MCF 10A (cell line): ENCODE data around the gene CYGB. TPM values are rescaled to one million over a fixed set of nuclear protein-coding genes. Genes with fewer than 3 reads are reported as not detected.

ENCODE experiments used
- BruUV-seq: library from RNA; stranded (reverse); fragments of 400-500 nt; replicated peaks from 2 replicates; lab custom pipeline; 2021; lab: Mats Ljungman, UMichigan
- CTCF ChIA-PET: fragments of 300-600 bp; sonication (Branson Sonifier 250); formaldehyde crosslinking; extraction: SDS; loops from one replicate; lab custom pipeline; 2021; ENCODE audit warnings: antibody characterized with exemption, inconsistent platforms; lab: Yijun Ruan, JAX
- POLR2A ChIA-PET: fragments of 300-600, 350-650 bp; sonication (Branson Sonifier 250); formaldehyde crosslinking; extraction: SDS; loops from one replicate; lab custom pipeline; 2020; ENCODE audit warnings: antibody characterized with exemption, inconsistent platforms; lab: Yijun Ruan, JAX
- DNase-seq: peaks from one replicate; pipeline ENCODE4 v3.0.0-alpha.2; 2018; ENCODE audit not compliant: unreplicated experiment
- H3K27ac Mint-ChIP-seq: one replicate; pipeline ENCODE4 v1.8.0; 2022; ENCODE audit warnings: mild to moderate bottlenecking, low read depth, mixed read lengths; ENCODE audit not compliant: unreplicated experiment
- H3K27me3 Mint-ChIP-seq: one replicate; pipeline ENCODE4 v1.8.0; 2022; ENCODE audit warnings: mixed read lengths; ENCODE audit not compliant: insufficient read depth, unreplicated experiment
- H3K36me3 Mint-ChIP-seq: one replicate; pipeline ENCODE4 v1.8.0; 2022; ENCODE audit warnings: mild to moderate bottlenecking, moderate library complexity, mixed read lengths; ENCODE audit not compliant: insufficient read depth, unreplicated experiment
- H3K4me1 Mint-ChIP-seq: one replicate; pipeline ENCODE4 v1.8.0; 2022; ENCODE audit warnings: mixed read lengths; ENCODE audit not compliant: insufficient read depth, unreplicated experiment
- H3K4me3 Mint-ChIP-seq: one replicate; pipeline ENCODE4 v1.8.0; 2022; ENCODE audit warnings: mild to moderate bottlenecking, moderate library complexity, mixed read lengths; ENCODE audit not compliant: unreplicated experiment
- H3K9me3 Mint-ChIP-seq: one replicate; pipeline ENCODE4 v1.8.0; 2022; ENCODE audit warnings: mixed read lengths; ENCODE audit not compliant: unreplicated experiment
- intact Hi-C: fragments of 100-400 bp; cut with micrococcal nuclease; formaldehyde crosslinking; loops from 2 replicates; pipeline ENCODE4 v1.14.1; 2022
- total RNA-seq: library from RNA; stranded (reverse); gene quantifications from 2 replicates; pipeline ENCODE4 v1.2.3, GENCODE V29; 2022
- TF ChIP-seq, protein P1 (sequence below): fragments of 200-600 bp; IDR thresholded peaks from one replicate; pipeline ENCODE4 v1.8.0; 2022; ENCODE audit warnings: antibody characterized with exemption, mild to moderate bottlenecking; ENCODE audit not compliant: unreplicated experiment

Gene CYGB
- total RNA-seq, 1 experiment from 2014 or later = not detected

DNA sequence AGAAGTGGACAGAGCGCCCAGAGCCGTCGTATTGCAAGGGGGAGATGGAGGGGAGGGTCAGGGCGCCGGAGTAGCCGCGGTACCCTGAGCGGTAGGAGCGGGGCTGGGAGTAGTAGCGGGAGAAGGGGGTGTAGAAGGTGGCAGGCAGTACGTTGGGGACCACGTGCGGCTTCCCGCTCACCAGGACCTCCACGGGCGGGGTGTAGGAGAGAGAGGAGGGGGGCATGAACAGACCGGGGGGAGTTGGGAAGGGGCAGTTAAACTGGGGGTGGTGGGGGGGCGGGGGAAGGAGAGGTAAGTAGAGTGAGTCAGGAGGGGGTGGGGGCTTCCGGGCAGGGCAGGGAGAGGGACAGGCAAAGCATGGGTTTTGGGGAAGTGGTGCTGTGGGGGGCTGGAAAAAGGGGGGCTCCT lies 31.3 kb upstream of the CYGB start:
- Mint-ChIP-seq H3K27ac (peak overlapping the region; percentile 50), H3K36me3 (peaks cover 45% of the 10 kb centered on the region), H3K4me3 (no peak overlapping the region), H3K4me1 (peaks cover 23% of the 10 kb centered on the region), H3K9me3 (no peaks in the 10 kb centered on the region), H3K27me3 (no peaks in the 10 kb centered on the region)
- ChIA-PET POLR2A (interaction anchor here (0.8 to 4.6 kb wide), 8 partner anchors 9 to 54 kb away, joined by 3 to 56 read pairs (median 16); partner anchors contain the start of gene ST6GALNAC2), CTCF (interaction anchor here (0.8 kb wide), 1 partner anchor 55 kb away, joined by 3 read pairs; no protein-coding TSS in a partner anchor)
- no TSS peak for BruUV-seq
- TF ChIP-seq, protein P1, sequence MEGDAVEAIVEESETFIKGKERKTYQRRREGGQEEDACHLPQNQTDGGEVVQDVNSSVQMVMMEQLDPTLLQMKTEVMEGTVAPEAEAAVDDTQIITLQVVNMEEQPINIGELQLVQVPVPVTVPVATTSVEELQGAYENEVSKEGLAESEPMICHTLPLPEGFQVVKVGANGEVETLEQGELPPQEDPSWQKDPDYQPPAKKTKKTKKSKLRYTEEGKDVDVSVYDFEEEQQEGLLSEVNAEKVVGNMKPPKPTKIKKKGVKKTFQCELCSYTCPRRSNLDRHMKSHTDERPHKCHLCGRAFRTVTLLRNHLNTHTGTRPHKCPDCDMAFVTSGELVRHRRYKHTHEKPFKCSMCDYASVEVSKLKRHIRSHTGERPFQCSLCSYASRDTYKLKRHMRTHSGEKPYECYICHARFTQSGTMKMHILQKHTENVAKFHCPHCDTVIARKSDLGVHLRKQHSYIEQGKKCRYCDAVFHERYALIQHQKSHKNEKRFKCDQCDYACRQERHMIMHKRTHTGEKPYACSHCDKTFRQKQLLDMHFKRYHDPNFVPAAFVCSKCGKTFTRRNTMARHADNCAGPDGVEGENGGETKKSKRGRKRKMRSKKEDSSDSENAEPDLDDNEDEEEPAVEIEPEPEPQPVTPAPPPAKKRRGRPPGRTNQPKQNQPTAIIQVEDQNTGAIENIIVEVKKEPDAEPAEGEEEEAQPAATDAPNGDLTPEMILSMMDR = no peak
- no peak for DNase-seq
- intact Hi-C loops = no loop called here

DNA sequence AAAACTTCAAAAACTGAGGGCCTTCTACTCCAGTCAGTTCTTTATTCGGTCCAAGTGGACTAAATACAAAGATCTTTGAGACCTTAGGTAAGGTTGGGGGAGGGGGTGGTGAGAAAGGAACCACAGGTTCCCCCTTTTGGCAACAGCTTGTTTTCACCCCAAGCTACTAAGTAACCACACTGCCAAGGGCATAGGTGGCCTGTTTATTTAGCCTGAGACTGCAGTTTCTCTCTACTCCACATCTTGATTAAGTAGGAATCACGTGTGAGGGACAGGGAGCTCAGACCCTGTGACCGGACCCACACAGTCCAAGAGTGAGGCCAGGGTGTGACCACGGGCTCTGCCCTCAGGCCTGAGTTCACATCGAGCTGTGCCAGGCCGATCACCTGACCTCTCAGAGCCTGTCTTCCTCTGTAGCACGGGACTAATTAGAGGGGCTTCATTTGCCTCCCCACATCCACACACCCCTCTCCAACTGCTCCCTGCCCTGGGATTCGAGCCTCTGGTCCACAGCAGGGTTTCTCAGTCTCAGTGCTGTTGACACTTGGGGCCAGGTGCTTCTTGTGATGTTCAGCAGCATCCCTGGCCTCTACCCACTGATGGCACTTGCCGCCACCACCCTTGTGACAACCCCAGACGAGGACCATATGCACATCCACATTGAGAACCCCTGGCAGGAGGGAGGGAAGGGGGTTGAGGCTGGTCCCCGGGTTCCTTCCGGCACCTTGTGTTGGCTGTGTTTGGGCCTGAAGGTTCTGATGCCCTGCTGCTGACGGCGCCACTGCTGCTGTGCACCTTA lies 30.3 kb upstream of the CYGB start:
- CTCF ChIA-PET = interaction anchor here (0.7 to 1.2 kb wide), 8 partner anchors 16 to 56 kb away, joined by 3 to 6 read pairs (median 4); no protein-coding TSS in a partner anchor
- peak; percentile 35 for DNase-seq
- BruUV-seq = no TSS peak

DNA sequence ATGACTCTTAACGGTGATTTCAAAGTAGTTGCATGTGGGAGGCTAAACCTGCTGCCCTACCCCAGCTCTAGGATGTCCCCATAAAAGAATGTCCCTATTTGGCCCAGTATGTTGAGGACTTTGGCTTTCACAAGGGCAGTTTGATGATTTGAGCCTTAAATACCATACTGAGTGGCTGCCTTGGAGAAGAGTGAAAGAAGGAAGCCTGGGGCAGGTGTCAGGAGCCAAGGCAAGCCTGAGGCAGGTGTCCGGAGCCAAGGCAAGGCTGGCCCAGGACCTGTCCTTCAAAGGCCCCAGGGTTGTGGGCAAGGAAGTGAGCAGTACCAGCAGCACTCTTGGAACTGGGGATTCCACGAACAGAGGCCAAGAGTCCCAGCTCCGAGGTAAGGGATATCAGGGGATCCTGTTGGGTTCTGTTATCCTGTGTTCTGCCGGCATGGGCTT lies 29.5 kb upstream of the CYGB start:
- peaks cover 32% of the 10 kb centered on the region for H3K4me1 Mint-ChIP-seq
- H3K36me3 Mint-ChIP-seq = peaks cover 63% of the 10 kb centered on the region
- H3K9me3 Mint-ChIP-seq = no peaks in the 10 kb centered on the region
- peak overlapping the region; percentile 24 for H3K27ac Mint-ChIP-seq
- intact Hi-C loops = no loop called here
- DNase-seq = no peak
- no peaks in the 10 kb centered on the region for H3K27me3 Mint-ChIP-seq
- no TSS peak for BruUV-seq
- no peak overlapping the region for H3K4me3 Mint-ChIP-seq
- TF ChIP-seq, protein P1 = no peak
- ChIA-PET POLR2A (interaction anchor here (0.5 to 4.6 kb wide), 22 partner anchors 9 to 170 kb away, joined by 3 to 56 read pairs (median 6); partner anchors contain the start of genes SRSF2 and ST6GALNAC2), CTCF (interaction anchor here (0.6 to 1.5 kb wide), 11 partner anchors 9 to 157 kb away, joined by 3 to 6 read pairs (median 4); no protein-coding TSS in a partner anchor)

More for the DNA sequence above, 30.3 kb upstream of the CYGB start:
- TF ChIP-seq, protein P1 = no peak
- Mint-ChIP-seq H3K9me3 (no peaks in the 10 kb centered on the region), H3K4me3 (no peak overlapping the region), H3K36me3 (peaks cover 55% of the 10 kb centered on the region), H3K27ac (peak overlapping the region; percentile 50), H3K4me1 (peaks cover 27% of the 10 kb centered on the region), H3K27me3 (no peaks in the 10 kb centered on the region)
- POLR2A ChIA-PET = interaction anchor here (0.5 to 4.6 kb wide), 18 partner anchors 8 to 146 kb away, joined by 3 to 56 read pairs (median 6); partner anchors contain the start of gene ST6GALNAC2
- intact Hi-C loops = no loop called here

DNA sequence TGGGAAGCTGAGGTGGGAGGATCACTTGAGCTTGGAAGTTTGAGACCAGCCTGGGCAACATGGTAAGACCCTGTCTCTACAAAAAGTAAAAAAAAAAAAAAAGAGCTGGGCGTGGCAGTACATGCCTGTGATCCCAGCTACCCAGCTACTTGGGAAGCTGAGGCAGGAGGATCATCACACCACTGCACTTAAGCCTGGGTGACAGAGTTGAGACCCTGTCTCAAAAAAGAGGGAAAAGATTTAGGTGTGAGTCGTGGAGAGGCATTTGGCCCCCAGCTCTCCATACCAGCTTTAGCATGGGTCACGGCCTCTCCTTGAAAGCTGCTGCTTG lies 29.1 kb upstream of the CYGB start:
- no peak for DNase-seq
- TF ChIP-seq, protein P1 = no peak
- Mint-ChIP-seq H3K9me3 (no peaks in the 10 kb centered on the region), H3K27me3 (no peaks in the 10 kb centered on the region), H3K36me3 (peaks cover 67% of the 10 kb centered on the region), H3K27ac (peak overlapping the region; percentile 24), H3K4me1 (peaks cover 36% of the 10 kb centered on the region), H3K4me3 (no peak overlapping the region)
- CTCF ChIA-PET = interaction anchor here (0.5 to 1.5 kb wide), 7 partner anchors 10 to 158 kb away, joined by 3 to 5 read pairs (median 4); partner anchors contain the start of gene CYGB
- no TSS peak for BruUV-seq
- POLR2A ChIA-PET = interaction anchor here (0.6 to 4.6 kb wide), 20 partner anchors 9 to 170 kb away, joined by 3 to 56 read pairs (median 6); partner anchors contain the start of genes SRSF2 and ST6GALNAC2
- intact Hi-C loops = no loop called here
